Stimulated activated naive CD8-positive, alpha-beta T cell treated with anti-CD3 and anti-CD28 coated beads, Interleukin-15, Interleukin-2, amounts not matched to agents 100 ng/mL and 50 ng/mL, for 24 hours (primary cell): Measurements from ENCODE around the gene STX8.
A peak's percentile ranks its signal among the peaks of the same experiment; 100 is the strongest.
"Not testable (repeated sequence)": the region's sequence is repeated elsewhere in the genome, so short reads cannot be mapped to it uniquely, and the experiment has no call there.

Experiments
- H3K27ac Mint-ChIP-seq: one replicate; pipeline ENCODE4 v1.8.0; 2021; ENCODE audit warnings: mild to moderate bottlenecking, mixed read lengths
- H3K27me3 Mint-ChIP-seq: one replicate; pipeline ENCODE4 v1.8.0; 2021; ENCODE audit warnings: mixed read lengths
- H3K36me3 Mint-ChIP-seq: one replicate; pipeline ENCODE4 v1.8.0; 2021; ENCODE audit warnings: low read depth, mixed read lengths
- H3K4me1 Mint-ChIP-seq: one replicate; pipeline ENCODE4 v1.8.0; 2021; ENCODE audit warnings: low read depth, mixed read lengths
- H3K4me3 Mint-ChIP-seq: one replicate; pipeline ENCODE4 v1.8.0; 2021; ENCODE audit warnings: mild to moderate bottlenecking, mixed read lengths
- H3K9me3 Mint-ChIP-seq: one replicate; pipeline ENCODE4 v1.8.0; 2021; ENCODE audit warnings: mixed read lengths

STX8 gene

DNA sequence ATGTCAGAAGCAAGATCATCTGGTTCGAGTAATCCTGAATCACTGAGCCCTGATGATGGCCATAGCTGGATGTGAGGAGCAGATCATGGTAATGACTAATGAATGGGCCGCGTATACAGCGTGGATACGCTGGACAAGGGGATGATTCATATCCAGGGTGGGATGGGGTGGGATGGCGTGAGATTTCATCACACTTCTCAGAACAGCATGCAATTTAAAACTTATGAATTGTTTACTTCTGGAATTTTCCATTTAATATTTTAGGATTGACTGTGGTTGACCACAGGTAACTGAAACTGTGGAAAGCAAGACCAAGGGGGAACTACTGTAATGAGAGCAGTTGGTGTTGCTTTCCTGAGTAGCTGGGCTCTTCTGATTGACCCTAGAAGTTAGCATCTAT lies 225.5 kb downstream of the STX8 start:
- Mint-ChIP-seq H3K4me1 (peaks cover 27% of the 10 kb centered on the region), H3K27ac (no peak overlapping the region), H3K9me3 (no peaks in the 10 kb centered on the region), H3K4me3 (no peak overlapping the region), H3K36me3 (peaks cover 14% of the 10 kb centered on the region), H3K27me3 (no peaks in the 10 kb centered on the region)

DNA sequence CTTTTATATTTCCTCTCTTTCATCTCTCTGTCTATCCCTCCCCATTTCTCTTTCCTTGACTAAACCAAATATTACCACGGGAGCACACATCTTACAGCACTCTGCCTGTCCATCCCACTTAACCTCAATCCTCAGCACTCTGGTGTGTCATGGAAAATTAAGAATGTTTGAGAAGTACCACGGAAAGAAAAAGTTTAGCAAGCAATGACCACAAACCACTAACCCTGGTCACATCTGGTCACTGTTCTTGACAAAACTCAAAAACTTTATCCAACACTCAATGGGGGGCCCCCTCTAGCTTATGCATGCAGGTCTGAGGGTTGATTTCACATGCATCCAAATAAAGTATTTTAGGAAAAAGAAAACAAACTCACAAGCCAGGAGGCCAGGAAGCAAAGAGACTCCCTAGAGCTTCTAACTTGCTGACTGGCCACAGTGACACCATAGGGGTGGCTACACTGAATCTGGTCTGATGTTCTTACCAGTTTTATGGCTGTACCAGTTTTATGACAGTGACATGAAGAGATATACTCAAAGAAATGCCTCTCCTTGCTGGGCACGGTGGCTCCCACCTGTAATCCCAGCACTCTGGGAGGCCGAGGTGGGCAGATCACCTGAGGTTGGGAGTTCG lies 229.2 kb downstream of the STX8 start:
- Mint-ChIP-seq H3K27me3 (no peaks in the 10 kb centered on the region), H3K27ac (peak overlapping the region; percentile 93), H3K4me1 (peaks cover 32% of the 10 kb centered on the region), H3K4me3 (peak overlapping the region; percentile 70), H3K9me3 (no peaks in the 10 kb centered on the region), H3K36me3 (peaks cover 10% of the 10 kb centered on the region)

DNA sequence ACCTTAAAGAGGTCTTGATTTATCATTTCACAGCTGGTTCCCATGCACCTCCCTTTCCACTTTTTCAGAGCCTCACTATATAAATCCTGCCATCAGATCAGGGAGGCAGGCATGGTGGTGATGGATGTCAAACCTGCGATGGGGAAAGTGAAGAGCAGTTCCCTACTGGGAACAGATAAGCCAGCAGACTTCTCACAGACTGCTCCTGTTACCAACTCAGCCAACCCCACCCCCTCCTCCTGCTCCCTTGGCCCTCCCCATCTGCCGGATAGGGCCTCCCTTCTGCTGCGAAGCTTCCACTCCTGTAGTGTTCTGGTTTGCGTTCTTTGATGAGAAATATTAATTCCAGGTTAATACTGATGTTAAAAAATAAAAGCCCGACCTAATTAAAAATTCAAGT lies 232.1 kb downstream of the STX8 start:
- Mint-ChIP-seq H3K4me3 (no peak overlapping the region), H3K9me3 (no peaks in the 10 kb centered on the region), H3K27ac (no peak overlapping the region), H3K36me3 (peaks cover 9% of the 10 kb centered on the region), H3K27me3 (no peaks in the 10 kb centered on the region), H3K4me1 (peaks cover 20% of the 10 kb centered on the region)

DNA sequence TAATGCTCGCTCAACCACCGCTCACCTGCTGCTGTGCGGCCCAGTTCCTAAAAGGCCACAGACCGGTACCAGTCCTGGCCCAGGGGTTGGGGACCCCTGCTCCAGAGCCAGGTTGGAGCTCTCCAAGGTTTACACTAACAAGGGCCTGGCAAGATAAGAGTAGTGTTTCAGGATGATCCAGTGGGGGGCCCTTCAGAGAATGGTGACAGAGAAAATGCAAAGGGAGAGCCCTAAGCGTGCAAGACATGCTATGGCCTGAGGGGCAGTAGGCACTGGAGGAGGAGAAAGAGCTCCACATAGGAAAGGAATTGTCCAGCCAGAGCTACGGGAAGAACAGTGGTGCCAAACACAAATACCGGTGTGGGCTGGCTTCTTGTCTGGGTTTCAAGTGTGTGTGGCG lies 233.4 kb downstream of the STX8 start:
- Mint-ChIP-seq H3K4me3 (no peak overlapping the region), H3K27me3 (no peaks in the 10 kb centered on the region), H3K27ac (no peak overlapping the region), H3K36me3 (peaks cover 13% of the 10 kb centered on the region), H3K4me1 (peaks cover 20% of the 10 kb centered on the region), H3K9me3 (peaks cover 3% of the 10 kb centered on the region)

DNA sequence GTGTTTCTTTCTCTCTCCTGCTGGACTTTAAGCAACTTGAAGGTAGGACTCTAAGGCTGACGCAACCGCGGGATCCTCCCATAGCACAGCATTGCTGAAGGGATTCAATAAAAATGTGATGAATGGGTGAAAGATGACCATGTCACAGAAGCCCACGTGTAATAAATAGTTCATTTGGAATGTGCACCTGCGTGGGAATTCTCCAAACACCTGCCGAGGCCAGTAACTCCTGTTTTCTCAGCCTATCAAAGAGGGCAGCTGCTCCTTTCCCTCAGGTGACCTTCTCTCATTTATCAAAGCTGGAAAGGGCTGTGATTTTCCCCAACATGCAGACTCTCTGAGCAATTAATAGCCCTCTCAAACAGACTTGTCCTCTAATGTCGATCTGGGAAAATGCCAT lies 235.7 kb downstream of the STX8 start:
- H3K27me3 Mint-ChIP-seq = no peaks in the 10 kb centered on the region
- no peak overlapping the region for H3K27ac Mint-ChIP-seq
- H3K36me3 Mint-ChIP-seq = peaks cover 24% of the 10 kb centered on the region
- peaks cover 9% of the 10 kb centered on the region for H3K9me3 Mint-ChIP-seq
- H3K4me3 Mint-ChIP-seq = no peak overlapping the region
- H3K4me1 Mint-ChIP-seq = peaks cover 5% of the 10 kb centered on the region

DNA sequence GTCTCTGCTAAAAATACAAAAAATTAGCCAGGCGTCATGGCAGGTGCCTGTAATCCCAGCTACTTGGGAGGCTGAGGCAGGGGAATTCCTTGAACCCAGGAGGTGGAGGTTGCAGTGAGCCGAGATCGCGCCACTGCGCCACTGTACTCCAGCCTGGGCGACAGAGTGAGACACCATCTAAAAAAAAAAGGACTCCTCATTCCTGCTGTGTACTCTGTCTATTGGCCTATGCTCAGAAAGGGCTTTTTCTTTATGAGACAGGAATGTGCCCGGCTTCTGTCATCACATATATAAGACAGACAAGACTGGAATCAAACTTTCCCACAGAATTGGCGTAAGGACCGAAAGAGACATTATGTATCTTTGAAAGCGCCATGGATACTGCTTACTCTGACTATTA lies 236.1 kb downstream of the STX8 start:
- H3K27ac Mint-ChIP-seq, H3K4me3 Mint-ChIP-seq, H3K27me3 Mint-ChIP-seq, H3K4me1 Mint-ChIP-seq: not testable (repeated sequence)
- H3K9me3 Mint-ChIP-seq = peaks cover 13% of the 10 kb centered on the region
- peaks cover 28% of the 10 kb centered on the region for H3K36me3 Mint-ChIP-seq

DNA sequence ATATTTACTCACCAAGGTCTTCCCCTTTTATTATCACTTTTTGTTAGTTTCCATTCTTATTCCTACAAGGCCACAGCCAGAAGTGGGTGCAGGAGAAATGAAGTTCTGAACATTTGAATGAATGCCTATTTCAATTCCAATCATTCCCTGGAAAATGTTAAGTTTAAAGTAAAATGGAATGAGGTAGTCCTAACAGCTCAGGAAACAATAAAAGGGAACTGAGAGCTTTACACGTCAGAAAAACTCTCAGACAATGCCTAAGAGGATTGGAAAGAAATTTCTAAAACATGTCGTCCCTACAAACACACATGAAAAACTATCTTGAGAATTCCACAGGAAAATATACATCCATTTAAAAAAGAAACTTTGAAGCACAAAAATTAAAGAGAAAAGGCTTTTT lies 238.8 kb downstream of the STX8 start:
- Mint-ChIP-seq H3K27me3 (no peaks in the 10 kb centered on the region), H3K9me3 (peaks cover 15% of the 10 kb centered on the region), H3K27ac (no peak overlapping the region), H3K4me3 (no peak overlapping the region), H3K36me3 (peaks cover 28% of the 10 kb centered on the region), H3K4me1 (peaks cover 4% of the 10 kb centered on the region)

DNA sequence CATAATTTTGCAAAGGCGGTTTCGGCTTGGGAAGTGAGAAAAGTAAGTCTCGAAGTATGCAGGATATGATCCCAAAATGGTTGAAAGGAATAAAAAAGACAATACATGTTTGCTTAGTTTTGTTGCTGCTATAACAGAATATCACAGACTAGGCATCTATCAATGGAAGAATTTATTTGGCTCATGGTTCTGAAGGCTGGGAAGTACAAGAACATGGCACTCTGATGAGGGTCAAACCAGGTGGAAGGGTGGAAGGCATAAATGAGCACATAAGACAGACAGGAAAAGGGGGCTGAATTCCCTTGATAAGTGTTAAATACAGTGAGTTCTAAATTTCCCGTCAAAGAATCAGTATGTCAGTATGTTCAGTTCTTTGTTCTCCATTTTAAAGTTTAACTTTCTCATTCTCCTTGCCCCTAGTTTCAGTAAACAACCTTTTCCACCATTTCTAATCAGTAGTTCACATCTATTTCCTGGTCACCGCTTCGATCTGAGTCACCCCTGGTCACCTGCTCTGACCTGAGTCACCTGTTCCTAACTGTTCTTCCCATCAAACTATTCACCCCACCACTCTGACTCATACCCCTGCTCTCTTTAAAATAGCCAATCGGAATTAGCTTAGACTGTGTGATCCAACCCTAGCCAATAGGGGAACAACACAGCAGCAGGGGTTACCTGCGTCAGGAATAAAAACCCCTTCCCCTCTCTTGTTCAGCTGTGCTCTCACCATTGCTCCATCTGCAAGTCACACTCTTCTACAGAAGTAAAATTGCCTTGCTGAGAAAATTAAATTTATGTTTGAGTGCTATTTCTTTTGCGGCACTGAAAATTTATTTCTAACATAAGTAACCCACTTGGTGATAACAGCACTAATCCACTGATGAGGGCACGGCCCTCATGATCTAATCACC lies 240.8 kb downstream of the STX8 start:
- H3K36me3 Mint-ChIP-seq = peaks cover 26% of the 10 kb centered on the region

DNA sequence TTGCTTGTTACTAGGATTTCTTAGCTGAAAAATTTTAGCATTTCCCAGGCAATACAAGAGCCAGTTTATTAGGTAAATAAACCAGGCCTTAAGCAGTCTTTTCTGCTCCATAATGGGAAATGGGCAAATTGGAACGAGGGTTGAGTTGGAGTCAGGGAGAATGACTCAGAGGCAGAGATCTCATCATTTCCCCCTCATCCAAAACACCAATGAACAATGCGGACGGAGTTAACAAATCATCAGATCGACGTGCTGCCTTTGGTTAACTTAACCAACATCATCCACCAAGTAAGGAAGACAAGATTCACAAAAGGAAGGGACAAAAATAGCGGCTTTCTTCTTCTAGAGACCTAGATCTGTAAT lies 243.5 kb downstream of the STX8 start:
- H3K4me1 Mint-ChIP-seq = peaks cover 4% of the 10 kb centered on the region
- peaks cover 19% of the 10 kb centered on the region for H3K36me3 Mint-ChIP-seq
- H3K4me3 Mint-ChIP-seq = no peak overlapping the region
- H3K27ac Mint-ChIP-seq = no peak overlapping the region
- H3K9me3 Mint-ChIP-seq = peaks cover 12% of the 10 kb centered on the region
- H3K27me3 Mint-ChIP-seq = no peaks in the 10 kb centered on the region

More for the DNA sequence above, 240.8 kb downstream of the STX8 start:
- H3K4me3 Mint-ChIP-seq = no peak overlapping the region
- H3K9me3 Mint-ChIP-seq = peaks cover 15% of the 10 kb centered on the region
- no peak overlapping the region for H3K27ac Mint-ChIP-seq
- H3K27me3 Mint-ChIP-seq = no peaks in the 10 kb centered on the region
- peaks cover 4% of the 10 kb centered on the region for H3K4me1 Mint-ChIP-seq

DNA sequence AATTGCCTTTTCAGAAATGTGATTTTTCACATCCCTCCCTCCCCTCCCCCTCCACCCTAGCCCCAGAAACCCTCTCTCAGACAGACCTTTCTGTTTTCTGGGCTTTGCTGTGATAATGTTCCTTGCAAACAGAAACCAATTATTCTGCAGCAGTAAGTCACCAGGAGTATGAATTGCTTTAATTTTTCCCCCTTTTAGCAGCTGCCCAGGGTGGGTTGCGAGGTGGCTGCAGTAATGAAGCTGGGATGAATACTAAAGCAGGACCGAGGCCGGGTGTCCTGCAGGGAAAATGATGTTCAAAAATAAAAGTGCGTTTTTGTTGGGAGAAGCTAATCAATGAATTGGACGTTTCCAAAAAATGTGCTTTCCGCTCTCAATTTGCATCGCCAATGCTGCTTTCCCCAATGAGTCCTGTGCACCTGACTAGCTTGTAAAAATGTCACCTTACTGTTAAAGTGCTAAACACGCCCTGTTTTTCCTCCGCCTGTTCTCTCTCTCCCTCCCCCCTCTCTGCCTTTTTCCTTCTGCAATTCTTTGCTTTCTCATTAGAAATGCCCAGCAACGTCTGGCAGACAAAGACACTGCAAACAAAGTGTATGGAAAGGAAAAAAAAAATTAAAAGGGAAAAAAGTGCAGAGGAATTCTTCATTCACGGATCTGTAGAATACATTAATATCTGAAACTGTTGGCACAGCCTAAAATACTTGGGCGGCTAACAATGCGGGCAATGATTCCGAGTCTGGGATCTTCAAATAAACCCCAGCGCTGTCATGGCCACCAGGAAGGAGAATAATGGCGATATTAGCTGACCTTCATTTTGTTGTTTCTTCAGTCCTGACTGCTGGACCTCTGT lies 244.1 kb downstream of the STX8 start:
- Mint-ChIP-seq H3K4me1 (peaks cover 4% of the 10 kb centered on the region), H3K27ac (no peak overlapping the region), H3K9me3 (peaks cover 12% of the 10 kb centered on the region), H3K27me3 (no peaks in the 10 kb centered on the region), H3K4me3 (no peak overlapping the region), H3K36me3 (peaks cover 14% of the 10 kb centered on the region)

DNA sequence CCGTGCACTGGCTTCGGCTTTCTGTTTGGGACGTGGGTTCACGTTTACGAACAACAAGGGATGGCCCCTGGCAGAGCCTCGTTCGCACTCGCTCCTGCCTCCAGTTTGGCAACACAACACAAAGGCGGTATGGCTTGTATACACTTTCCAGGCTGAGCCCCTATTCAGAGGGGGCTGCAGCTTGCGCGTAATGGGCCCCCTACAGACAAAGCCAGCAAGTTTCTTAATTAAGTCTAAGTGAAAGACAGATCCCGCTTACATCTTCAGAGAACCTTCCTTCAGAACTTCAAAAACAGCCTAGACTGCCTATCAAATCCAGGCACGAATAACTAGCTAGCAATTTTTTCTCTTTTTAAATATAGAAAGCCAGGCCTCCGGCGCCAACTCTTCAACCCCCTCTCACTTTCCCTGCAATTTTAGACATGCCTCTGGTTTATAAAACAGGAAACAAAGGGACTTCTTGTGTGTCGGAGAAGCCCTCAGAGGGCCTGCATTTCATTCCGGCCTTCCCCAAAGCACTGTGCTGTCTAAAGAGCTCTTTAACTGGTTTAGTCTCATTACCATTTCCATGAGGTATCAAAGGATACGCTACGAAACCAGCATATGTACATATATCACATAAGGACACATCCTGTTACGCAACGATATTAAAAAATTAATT lies 244.9 kb downstream of the STX8 start:
- Mint-ChIP-seq H3K4me1 (peaks cover 4% of the 10 kb centered on the region), H3K9me3 (peaks cover 12% of the 10 kb centered on the region), H3K36me3 (peaks cover 13% of the 10 kb centered on the region), H3K27me3 (no peaks in the 10 kb centered on the region), H3K4me3 (no peak overlapping the region), H3K27ac (no peak overlapping the region)

DNA sequence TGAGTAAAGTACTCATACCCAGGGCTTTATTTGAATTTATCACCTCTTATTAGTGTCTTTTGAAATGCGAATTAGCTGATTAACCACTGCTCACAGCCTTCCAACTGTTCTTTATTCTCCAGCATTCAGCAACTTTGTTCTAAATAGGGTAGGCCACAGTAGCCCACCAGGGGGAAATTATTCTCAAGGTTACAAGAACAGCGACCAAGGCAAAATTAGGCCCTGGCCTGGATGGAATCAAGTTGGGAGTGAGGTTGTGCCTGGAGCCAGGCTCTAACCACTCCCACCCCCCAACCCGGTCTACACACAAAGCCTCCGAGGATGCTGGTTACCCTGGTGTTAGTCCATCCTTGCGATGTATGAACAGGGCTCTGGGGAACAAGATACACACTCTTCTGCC lies 245.5 kb downstream of the STX8 start:
- Mint-ChIP-seq H3K36me3 (peaks cover 7% of the 10 kb centered on the region), H3K4me3 (no peak overlapping the region), H3K27me3 (no peaks in the 10 kb centered on the region), H3K27ac (no peak overlapping the region), H3K4me1 (peaks cover 4% of the 10 kb centered on the region), H3K9me3 (peaks cover 8% of the 10 kb centered on the region)

DNA sequence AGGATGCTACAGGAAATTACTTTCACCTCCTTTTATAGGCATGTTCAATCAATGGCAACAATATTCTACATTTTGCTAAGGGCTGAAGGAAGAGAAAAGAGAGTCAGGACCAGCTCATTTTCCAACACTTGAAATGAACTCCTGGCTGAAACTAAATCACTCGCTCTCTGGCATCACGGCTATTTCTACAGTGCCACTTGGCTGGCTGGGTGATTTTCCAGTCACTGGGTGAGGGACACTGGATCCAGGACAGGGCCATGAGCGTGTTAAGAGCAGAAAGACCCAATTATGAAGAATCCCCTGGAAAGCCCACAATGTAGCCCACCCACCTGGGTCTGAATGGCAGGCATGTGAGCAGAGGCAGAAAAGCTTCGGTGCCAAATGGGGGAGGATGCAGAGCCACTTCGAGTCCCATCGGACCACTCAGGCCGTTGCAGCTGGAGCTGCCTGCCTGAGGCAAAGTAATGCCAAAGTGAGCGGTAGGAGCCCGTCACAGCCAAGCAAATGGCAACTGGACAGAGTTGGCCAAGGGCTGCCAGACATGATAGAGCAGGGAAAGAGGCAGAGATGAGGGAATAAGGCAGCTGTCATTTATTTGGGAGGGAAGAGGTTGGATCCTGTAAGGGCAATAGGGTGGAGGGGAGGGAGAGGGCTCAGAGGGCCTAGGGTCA lies 246.2 kb downstream of the STX8 start:
- Mint-ChIP-seq H3K36me3 (no peaks in the 10 kb centered on the region), H3K27ac (no peak overlapping the region), H3K4me3 (no peak overlapping the region), H3K4me1 (no peaks in the 10 kb centered on the region), H3K9me3 (peaks cover under 1% of the 10 kb centered on the region), H3K27me3 (no peaks in the 10 kb centered on the region)

DNA sequence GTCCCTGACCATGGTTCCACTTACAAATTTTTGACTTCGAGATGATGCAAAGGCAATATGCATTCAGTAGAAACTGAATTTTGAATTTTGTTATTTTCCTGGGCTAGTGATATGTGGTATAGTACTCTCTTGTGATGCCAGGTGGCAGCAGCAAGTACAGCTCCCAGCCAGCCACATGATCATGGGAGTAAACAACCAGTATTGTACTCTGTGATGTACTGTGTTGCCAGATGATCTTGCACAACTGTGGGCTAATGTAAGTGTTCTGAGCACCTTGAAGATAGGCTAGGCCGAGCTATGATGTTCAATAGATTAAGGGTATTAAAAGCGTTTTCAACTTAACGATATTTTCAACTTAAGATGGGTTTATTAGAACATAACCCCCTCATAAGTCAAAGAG lies 250.8 kb downstream of the STX8 start:
- Mint-ChIP-seq H3K27me3 (no peaks in the 10 kb centered on the region), H3K9me3 (no peaks in the 10 kb centered on the region), H3K27ac (no peak overlapping the region), H3K36me3 (no peaks in the 10 kb centered on the region), H3K4me3 (no peak overlapping the region), H3K4me1 (no peaks in the 10 kb centered on the region)
